Adrenal gland (tissue), 5 donors: ENCODE data around the gene CHST8.

Experiments
- CTCF ChIP-seq, 6 experiments: fragments of 450-650 bp in 4 of 6; fragments of 200-600 bp in 2 of 6; sonication (generic) in 1 of 6; IDR thresholded peaks; 1 replicate in 5 of 6; 2 replicates in 1 of 6; pipeline versions ENCODE4 v1.5.1 to v1.8.0; 2016 to 2021; ENCODE audit warnings: antibody characterized with exemption in 6 of 6, mild to moderate bottlenecking in 2 of 6, moderate library complexity in 1 of 6
- POLR2A ChIP-seq, 2 donors: fragments of 450-650 bp; IDR thresholded peaks; one replicate each; pipeline ENCODE4 v1.6.1; 2017; ENCODE audit warnings: antibody characterized with exemption in 2 of 2, mild to moderate bottlenecking in 2 of 2, moderate library complexity in 1 of 2
- donor health status: DM: no; HTN: no; CAD: no.

GRCh38 chr19:33628921-33629825, 7.4 kb downstream of the CHST8 start:
- no peak for TF ChIP-seq CTCF (IDR thresholded peaks at IDR 0.05)
- no peak for TF ChIP-seq POLR2A (IDR thresholded peaks at IDR 0.05)
